Left forelimb (tissue), 1 donor: Measurements from ENCODE around the gene ATRAID.

Experiments
- DNase-seq: peaks from one replicate; pipeline ENCODE4 v3.0.0-alpha.2; 2018; ENCODE audit warnings: low spot score

The ATRAID gene

DNA sequence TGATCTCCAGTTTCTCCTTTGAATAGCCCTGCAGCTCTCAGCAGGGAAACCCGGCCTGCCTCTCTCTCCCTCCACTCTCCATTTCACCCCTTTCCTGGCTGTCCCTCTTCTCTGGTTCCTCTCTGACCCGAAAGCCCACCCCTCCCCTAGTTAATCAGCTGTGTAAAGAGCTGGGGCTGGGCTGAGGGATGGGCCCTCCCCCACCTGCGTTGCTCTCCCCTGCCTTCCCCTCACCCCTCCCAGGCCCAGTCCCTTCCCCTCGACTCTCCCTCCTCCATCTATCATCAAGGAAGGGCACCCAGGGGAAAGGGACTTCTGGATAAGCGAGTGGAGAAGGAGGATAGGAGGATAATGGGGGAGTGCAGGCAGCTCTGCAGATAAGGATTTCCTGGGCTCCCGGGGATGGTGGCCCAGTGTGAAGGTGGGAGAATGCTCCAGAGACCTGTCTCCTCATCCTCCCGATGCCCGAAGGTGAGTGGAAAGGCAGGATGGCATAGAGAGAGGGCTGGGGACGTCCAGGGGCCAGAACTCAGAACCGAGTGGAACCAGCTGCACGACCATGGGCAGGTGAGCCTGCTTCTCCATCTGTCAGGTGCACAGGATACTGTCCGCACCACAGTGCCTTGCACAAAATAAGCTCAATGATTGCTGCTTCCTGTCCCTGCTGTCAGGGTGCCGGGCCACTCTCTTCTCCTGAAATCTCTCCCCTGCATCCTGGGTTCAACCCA lies 39.0 kb downstream of the ATRAID start:
- DNase-seq: no peak

GRCh38 chr2:27251766-27252165 lies 39.9 kb downstream of the ATRAID start:
- DNase-seq: no peak

GRCh38 chr2:27255187-27255586 lies 43.3 kb downstream of the ATRAID start:
- no peak for DNase-seq

DNA sequence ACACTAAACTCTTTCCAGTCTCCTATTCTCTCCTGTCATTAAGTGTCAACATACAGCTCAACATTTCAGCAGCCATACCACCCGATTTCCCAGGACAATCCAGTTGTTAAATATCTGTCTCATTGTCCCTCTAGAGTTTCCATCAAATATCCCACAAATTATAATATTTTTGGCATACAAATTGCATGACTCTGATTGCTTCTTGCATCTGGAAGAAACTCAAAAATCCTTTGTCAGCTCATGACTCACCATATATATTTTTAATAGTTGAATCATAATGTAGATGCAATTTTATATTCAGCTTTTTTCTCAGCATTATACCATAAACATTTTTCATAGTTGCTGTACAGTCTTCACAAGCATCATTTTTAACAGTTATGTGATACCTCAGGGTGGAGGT lies 43.8 kb downstream of the ATRAID start:
- DNase-seq: no peak

DNA sequence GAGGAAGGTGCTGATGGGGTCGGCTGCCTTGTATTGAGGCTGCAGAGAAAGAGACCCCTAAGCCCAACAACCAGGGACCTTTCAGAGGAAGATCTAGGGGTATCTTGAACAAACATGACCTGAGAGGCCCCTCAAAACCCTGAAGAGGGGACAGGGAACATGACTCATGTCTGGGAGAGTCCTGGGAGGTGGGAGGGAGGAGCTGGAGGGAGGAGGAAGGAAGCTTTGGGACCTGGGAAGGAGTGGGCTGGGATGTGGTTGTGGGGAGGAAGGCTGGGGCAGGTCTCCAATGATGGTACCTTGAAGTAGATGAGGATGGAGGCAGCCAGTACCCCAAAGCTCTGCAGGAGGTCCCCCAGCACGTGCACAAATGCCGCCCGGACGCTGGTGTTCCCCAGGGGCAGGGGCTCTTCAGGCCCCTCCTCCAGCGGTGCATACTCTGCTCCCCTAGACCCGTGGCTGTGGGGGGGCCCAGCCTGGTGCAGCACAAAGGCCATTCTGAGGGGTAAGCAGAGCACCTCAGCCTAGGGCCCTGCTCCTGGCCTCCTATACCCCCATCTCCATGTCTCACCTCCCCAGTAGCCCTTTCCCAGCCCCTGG lies 45.1 kb downstream of the ATRAID start:
- no peak for DNase-seq

GRCh38 chr2:27258051-27258450 lies 46.2 kb downstream of the ATRAID start:
- no peak for DNase-seq

DNA sequence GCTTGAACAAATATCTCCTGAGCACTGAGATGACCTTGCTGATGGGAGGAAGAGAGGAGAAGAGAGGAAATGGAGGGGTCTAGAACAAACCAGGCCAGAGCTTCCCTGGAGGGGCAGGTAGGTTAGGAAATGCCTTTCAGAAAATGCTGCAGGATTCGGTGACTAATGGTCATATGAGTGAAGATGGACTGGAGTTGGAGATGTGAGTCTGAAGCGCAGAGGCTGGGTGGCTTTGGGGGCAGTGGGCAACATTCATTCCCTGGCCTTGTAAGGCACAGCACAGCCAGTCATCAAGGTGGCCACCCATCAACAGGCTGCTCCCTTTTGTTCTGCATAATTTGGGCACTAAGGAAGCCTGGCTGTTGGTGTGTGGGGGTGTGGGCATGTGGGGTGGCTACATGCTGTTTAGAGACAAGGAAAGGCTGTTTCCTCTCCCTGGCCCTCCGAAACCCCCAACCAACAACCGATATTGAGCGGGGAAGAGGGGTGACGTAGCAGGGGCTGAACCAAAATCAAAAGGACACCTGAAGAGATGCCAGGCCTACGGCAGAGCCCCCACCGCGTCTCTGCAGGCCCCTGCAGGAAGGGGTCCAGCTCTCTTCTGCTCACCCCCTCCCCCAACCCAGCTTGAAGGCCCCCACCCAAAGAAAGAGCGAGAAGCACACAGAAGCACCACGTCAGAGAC lies 49.5 kb downstream of the ATRAID start:
- no peak for DNase-seq

- no peak for DNase-seq
Observed at GRCh38 chr2:27261926-27262298, 50.1 kb downstream of the ATRAID start.

DNA sequence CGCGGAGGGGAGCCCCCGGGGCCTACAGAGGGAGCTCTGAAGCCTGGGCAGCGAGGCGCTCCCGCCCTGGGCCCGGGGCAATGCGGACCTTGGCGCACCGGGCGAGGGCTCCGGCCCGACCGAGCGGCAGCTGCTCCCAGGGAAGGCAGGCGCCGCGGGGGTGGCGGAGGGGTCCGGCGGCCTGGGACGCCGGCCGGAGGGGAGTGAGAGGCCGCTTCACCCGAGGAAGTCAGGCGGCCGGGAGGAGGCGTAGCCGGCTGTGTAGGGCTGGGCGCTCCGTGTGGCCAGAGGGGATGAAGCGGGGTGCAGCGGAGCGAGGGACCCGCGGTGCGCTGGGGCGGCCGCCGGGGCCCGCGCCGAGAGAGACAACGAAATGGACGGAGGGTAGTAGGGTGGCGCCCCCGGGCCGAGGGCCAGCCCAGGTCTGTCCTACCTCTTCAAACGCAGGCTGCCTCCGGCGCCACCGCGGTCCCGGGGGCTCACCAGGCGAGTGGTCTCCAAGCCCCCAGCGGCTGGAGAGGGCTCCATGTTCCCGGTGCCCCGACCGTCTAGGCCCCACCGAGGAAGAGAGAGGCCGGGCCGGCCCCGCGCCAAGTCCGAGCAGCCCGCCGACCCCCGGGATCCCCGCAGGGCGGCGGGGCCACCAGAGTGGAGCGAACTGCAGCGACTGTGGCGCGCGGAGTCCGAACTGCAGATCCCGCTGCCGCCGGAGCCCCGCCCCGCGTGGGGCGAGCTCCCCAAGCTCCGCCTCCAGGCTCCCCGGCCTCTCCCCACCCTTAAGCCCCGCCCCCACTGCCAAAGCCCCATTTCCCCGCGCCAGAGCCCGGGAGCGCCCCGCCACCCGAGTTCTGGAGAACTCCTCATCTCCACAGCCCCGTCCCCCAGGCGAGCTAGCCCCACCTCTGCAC lies 50.8 kb downstream of the ATRAID start, which contains the start of gene SLC30A3:
Gene SLC30A3, minus strand, starts transcription at position 669 of the 908 bp plus-strand sequence. Its CDS starts 141 bp downstream, at position 528.
- DNase-seq: no peak

DNA sequence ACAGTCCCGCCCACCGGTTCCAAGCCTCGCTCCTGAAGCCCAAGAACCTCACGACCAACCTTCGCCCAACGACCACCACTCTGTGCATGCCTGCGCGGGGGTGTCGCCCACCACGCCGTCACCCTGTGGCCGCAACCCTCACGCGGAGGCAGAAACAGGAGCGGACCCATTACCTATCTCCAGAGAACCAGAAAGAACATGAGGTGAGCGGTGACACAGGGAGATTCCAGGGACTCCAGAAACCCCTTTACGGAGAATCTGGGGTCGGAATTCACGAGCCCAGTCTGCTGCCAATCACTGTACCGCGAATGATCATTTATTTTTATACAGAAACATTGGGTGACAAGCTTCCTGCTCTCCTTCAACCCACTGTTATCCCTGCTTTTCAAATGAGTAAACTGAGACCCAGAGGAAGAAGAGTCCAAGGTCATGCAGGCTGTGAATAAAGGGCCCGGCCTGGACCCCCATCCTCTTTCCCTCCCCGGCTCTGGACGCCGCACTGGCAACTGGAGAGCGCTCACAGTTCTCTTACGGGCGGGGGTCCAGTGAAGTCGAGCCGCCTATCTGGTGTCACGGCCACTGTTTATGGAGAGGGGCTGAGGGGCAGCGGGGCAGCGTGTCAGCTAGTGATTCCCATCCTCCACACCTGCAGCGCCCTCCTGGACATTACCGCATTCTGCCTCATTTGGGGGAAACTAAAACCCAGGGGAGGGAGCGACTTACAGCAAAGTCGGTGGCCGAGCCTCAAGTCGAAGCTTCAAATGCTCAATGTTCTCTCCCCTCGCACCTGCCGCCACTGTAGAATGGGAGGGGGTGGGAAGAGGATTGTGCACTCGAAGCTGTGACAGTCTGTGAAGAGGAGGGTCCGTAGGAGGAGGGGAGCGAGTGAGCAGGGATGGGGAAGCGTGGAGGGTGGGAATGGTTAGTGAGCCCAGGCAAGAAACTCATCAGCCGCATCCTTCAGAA lies 51.7 kb downstream of the ATRAID start:
- no peak for DNase-seq

GRCh38 chr2:27264253-27264752 lies 52.5 kb downstream of the ATRAID start:
- DNase-seq: no peak

DNA sequence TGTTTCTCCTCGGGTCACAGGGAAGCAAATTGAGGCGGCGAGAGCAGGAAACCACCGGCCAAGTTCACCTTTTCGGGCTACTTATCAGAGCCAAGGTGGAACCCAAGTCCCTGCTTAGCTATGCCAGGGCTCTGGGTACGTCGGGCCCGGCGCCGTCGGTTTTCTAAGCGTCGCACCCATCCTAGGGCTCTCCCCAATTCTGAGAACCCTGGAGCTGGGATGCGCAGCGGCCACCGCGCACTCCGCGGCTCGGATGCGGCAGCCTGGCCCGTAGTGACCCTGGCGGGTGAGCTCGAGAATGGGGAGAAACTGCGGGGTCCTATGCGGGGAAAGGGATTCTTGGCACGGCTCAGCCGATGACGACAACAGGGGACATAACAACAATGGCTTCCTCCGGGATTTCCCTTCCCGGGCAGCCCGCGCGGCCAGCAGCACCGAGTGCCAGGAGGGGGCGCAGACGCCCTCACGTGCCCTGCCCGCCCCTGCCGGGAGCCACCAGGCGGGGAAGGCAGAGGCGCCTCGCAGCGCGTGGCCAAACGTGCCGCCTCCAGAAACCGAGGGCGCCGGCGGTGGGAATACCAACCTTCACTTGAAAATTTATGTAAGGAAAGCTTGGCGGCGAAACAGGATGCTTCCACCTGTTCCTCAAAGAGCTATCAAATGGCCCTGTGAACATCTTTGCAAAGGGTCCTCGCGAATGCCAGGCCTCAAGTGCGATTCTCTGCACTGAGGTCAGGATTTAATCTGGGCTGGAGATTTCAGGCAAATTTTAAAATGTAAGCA lies 53.1 kb downstream of the ATRAID start:
- DNase-seq: no peak

GRCh38 chr2:27265536-27265870 lies 53.7 kb downstream of the ATRAID start:
- DNase-seq: no peak
